Islet precursor cell (in vitro differentiated cells): ENCODE results near the gene PGC.
A peak's percentile ranks its signal among the peaks of the same experiment; 100 is the strongest.

Experiments
- DNase-seq: peaks from one replicate; pipeline ENCODE4 v3.0.0-alpha.2; 2018

PGC gene

GRCh38 chr6:41747256-41748101, at the start of gene PGC:
Gene PGC, minus strand, starts transcription at chr6:41747397. Its CDS starts 63 bp downstream, at chr6:41747334.
- peak; percentile 64 for DNase-seq

- DNase-seq = no peak
Observed at GRCh38 chr6:41796474-41796873, 49.3 kb upstream of the PGC start.

GRCh38 chr6:41791984-41792383, 44.8 kb upstream of the PGC start:
- no peak for DNase-seq

GRCh38 chr6:41791305-41791704, 44.1 kb upstream of the PGC start:
- no peak for DNase-seq

- DNase-seq = no peak
Observed at GRCh38 chr6:41790045-41790444, 42.8 kb upstream of the PGC start.

- DNase-seq = no peak
Observed at GRCh38 chr6:41789390-41789724, 42.2 kb upstream of the PGC start.

- DNase-seq = peak; percentile 97
Observed at GRCh38 chr6:41787219-41787917, 40.2 kb upstream of the PGC start, which contains the start of gene TOMM6. Gene TOMM6, plus strand, starts transcription at chr6:41787694. Its CDS starts 4 bp downstream, at chr6:41787698.

- DNase-seq = peak; percentile 92
Observed at GRCh38 chr6:41786451-41787218, 39.4 kb upstream of the PGC start.

- DNase-seq = peak; percentile 64
Observed at GRCh38 chr6:41785689-41786450, 38.7 kb upstream of the PGC start.

- DNase-seq = no peak
Observed at GRCh38 chr6:41785254-41785653, 38.1 kb upstream of the PGC start.

GRCh38 chr6:41784581-41785171, 37.5 kb upstream of the PGC start:
- peak; percentile 74 for DNase-seq

GRCh38 chr6:41783106-41783780, 36.0 kb upstream of the PGC start:
- no peak for DNase-seq

- DNase-seq = no peak
Observed at GRCh38 chr6:41781366-41781730, 34.2 kb upstream of the PGC start.

- DNase-seq = no peak
Observed at GRCh38 chr6:41780551-41781365, 33.6 kb upstream of the PGC start, which contains the start of gene PRICKLE4. Gene PRICKLE4, plus strand, starts transcription at chr6:41780782. Its CDS starts 2,692 bp downstream, at chr6:41783474.

- peak; percentile 98 for DNase-seq
Observed at GRCh38 chr6:41779788-41780550, 32.8 kb upstream of the PGC start, which contains the start of gene FRS3. Gene FRS3, minus strand, starts transcription at chr6:41779900. Its CDS starts 2,913 bp downstream, at chr6:41776987.

- no peak for DNase-seq
Observed at GRCh38 chr6:41779336-41779735, 32.1 kb upstream of the PGC start.

- no peak for DNase-seq
Observed at GRCh38 chr6:41778895-41779294, 31.7 kb upstream of the PGC start.

- no peak for DNase-seq
Observed at GRCh38 chr6:41777551-41778285, 30.5 kb upstream of the PGC start.

GRCh38 chr6:41775293-41775882, 28.2 kb upstream of the PGC start:
- no peak for DNase-seq
